Stimulated activated CD8-positive, alpha-beta memory T cell treated with anti-CD3 and anti-CD28 coated beads, Interleukin-4, amount 100 ng/mL, for 4 hours (primary cell): Measurements from ENCODE around the gene IFFO2.
"Not testable (repeated sequence)": the region's sequence is repeated elsewhere in the genome, so short reads cannot be mapped to it uniquely, and the experiment has no call there.

Experiments used
- DNase-seq, 2 donors: peaks; one replicate each; pipeline ENCODE4 v3.0.0-alpha.2; 2020; ENCODE audit warnings: low read depth in 2 of 2, low spot score in 1 of 2

IFFO2 gene

DNA sequence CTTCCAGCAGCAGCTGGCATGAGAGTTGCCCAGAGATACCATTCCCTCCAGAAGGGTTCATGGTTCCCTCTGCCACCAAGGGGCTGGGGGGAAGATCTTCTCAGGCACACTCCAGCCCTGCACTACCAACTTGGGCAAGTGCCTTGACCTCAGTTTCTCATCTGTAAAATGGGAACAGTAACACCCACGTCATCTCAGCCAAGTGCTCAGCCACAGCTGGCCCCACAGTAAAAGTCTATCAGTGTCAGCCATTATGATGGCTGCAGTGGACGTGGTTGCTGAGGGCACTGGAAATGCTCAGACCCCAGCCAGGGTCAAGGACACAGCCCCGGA is 80.7 kb downstream of the IFFO2 start:
- no peak for DNase-seq

GRCh38 chr1:18875107-18875795 is 81.2 kb downstream of the IFFO2 start:
- DNase-seq = peak; percentile 24 to 30

DNA sequence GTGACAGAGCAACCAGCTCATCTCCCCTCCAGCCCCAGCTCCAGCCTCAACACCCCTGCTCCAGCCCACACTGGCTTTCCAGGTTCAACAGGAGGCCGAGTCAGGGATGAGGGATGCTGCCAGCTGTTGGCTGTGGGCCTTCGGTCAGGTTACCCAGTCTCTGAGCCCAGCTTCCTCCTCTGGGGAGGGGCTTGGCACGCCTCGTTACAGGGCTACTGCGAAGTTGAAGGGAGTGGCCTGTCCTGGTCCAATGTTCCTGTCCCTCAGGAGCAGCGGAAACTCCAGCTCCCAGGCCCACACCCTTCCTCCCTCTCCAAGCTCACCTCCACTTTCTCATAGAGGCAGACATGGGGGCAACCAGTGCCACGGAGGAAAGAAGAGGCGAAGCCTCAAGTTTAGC is 81.9 kb downstream of the IFFO2 start:
- no peak for DNase-seq

DNA sequence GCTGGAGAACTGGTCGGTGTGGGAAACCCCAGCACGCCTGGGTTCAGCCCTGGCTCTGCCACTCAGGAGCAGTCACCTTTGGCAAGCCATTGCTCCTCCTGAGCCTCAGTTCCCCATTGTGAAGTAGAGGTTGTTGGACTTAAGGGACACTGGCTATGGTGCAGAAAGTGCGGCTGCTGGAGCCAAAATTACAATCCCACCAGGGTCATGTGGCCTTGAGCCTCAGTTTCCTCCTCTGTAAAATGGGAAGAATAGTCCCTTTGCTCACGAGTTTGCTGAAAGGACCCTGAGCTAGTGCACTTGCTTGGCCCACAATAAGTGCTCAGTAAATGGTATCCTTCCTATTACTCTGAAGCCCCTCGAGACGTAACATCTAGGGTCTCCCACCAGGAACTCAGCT is 82.4 kb downstream of the IFFO2 start:
- no peak for DNase-seq

GRCh38 chr1:18872071-18872611 is 84.3 kb downstream of the IFFO2 start:
- DNase-seq = no peak

GRCh38 chr1:18871401-18872070 is 84.9 kb downstream of the IFFO2 start:
- DNase-seq = no peak

GRCh38 chr1:18870957-18871356 is 85.5 kb downstream of the IFFO2 start:
- no peak for DNase-seq

DNA sequence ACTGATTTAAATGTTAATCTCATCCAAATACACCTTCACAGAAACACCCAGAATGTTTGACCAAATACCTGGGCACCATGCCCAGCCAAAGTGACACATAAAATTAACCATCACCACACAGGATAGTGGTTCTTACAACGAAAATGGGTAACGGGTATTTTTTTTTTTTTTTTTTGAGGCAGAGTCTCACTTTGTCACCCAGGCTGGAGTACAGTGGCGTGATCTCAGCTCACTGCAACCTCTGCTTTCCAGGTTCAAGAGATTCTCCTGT is 85.9 kb downstream of the IFFO2 start:
- not testable (repeated sequence) for DNase-seq

DNA sequence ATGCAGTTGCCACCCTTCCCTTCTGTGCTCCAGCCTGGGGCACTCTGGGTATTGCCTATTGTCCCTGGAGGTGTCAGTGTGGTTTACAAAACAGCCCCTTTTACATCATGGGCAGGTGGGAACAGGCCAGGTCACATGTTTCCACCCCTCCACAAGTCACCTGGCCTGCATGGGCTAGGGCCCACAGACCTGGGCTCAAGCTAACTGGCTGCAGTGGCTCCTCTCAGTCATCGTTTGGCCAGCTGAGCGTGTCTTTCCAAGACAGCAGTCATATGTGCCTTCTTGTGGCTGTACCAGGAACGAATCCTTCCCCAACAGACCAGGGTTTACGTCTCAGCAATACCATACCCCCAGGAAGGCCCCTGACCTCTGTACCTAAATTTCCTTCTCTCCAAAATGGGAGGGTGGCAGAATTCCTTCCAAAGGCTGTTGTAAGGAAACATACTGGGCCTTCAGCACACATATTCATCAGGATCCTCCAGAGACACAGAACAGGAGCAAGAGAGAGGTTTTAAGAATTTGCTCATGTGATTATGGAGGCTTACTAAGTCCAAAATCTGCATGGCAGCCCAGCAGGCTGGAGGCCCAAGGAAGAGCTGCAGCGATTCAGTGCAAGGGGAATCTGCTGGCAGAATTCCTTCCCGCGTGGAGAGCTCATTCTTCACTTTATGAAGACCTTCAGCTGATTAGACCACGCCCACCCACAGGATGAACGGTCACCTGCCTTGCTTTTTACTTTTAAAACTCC is 86.5 kb downstream of the IFFO2 start:
- no peak for DNase-seq

DNA sequence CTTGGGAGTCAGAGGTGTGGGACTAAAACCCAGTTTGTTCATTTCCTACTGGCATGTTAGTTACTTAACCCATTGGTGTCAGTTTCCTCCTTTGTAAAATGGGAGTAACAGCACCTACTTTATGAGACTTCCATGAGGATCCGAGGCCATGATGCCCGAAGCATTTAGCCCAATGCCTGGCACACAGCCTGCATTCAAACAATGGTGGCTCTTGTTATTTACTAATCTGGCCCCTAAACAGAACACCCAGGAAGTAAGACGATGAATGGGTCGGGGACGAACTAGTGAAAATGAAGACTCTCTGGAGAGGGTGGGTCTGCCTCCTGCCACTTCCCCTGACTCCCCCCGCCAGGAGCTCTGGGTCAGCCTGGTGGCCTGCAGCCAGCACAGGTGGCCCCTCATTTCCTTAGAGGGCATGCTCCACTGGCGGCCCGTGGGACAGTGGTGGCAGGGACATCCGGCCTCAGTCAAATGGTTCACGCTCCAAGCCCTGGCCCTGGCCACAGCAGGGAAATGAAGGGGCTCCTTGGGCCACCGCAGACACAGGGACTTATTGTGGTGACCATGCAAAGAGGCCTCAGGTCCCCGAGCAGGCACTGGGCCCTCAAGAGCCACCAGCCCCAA is 87.6 kb downstream of the IFFO2 start:
- no peak for DNase-seq

DNA sequence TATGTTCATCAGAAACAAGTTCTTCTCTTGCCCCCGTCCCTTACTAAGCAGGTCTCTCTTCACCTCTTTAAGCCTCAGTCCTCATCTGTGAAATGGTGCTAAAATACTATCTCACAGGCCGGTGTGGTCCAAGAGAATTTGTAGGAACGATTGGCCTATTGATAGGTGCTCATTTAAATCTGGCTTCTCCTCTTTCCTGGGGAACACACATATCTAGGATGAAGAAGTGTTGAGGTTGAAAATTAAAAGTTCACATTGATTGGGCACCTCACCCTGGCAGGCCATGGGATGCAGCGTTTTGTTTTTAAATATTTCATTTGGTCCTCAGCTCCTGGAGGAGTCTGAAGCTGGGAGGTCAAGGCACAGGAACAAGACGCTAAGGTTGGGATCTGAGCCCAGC is 88.1 kb downstream of the IFFO2 start:
- DNase-seq = no peak

DNA sequence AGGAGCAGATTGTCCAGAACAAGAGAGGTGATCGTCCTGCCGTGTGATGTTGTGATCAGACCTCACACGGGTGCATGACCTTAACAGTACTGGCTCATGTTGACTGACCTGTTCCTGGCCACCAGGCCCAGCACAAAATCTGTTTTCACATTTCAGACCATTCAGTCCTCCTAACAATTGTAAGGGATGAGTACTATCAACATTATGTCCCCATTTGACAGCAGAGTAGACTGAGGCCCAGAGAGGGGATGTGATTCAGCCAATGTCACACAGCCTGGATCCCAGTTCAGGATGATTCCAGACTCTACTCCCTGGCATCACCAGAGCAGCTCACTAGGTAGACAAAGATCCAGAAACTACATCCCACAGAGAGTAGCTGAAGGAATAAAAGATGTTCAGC is 89.6 kb downstream of the IFFO2 start:
- DNase-seq = no peak

GRCh38 chr1:18866314-18866713 is 90.2 kb downstream of the IFFO2 start:
- DNase-seq = no peak

GRCh38 chr1:18865176-18865575 is 91.3 kb downstream of the IFFO2 start:
- DNase-seq = no peak

- DNase-seq = no peak
Measured at GRCh38 chr1:18861590-18861989, 94.9 kb downstream of the IFFO2 start.

DNA sequence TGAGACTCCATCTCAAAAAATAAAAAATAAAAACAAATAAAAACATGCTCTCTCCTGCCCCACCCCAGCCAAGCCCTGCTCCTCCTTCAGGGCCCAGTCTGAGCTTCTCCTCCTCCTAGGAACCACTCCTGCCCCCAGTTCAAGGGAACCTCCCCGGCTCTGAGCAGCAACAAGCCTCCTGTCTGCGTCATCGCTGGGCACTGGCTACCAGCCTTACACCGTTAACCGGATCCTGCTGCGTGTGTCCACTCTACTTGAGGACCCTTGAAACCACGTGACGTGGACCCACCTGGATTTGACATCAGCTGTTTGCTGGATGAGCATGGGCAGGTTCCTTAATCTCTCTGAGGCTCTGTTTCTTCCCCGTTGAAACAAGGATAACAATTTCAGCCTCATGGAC is 95.4 kb downstream of the IFFO2 start:
- no peak for DNase-seq

DNA sequence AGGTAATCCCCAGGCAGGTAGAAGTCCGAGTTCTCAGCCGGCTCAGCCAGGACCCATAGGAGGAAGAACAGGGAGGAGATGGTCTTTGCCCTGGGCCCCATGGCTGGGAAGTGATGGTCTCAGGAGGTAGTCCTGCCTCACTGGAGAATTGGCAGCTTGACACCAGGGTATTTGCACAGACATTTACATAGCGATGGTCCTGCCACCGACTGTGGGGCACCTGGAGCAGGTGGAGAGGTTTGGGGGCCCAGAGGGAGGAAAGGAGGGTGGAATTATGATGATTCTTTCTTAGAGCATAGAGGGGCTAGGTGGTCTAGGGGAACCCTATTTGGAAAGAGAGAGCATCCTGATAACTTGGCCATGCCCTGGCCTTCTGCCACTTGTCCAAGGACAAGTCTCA is 96.9 kb downstream of the IFFO2 start, which contains the start of gene TAS1R2:
Gene TAS1R2, minus strand, starts transcription at position 101 of the 400 bp plus-strand sequence. Its CDS starts 0 bp downstream, at position 101.
- DNase-seq = no peak

DNA sequence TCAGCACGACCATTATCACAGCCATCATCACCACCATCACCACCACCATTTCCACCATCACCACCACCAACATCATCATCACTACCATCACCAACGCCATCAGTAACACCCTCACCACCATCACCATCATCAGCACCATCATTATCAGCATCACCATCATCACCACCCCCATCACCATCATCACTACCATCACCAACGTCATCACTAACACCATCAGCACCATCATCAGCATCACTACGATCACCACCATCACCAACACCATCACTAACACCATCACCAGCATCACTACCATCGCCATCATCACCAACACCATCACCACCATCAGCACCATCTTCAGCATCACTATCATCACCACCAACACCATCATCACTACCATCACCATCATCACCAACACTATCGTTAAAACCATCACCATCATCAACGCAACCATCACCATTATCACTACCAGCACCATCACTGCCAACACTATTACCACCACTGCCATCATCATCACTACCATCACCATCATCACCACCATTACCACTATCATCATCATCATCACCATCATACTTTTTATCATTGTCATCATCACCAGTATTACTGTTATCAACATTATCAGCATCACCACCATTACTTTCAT is 98.3 kb downstream of the IFFO2 start:
- no peak for DNase-seq

DNA sequence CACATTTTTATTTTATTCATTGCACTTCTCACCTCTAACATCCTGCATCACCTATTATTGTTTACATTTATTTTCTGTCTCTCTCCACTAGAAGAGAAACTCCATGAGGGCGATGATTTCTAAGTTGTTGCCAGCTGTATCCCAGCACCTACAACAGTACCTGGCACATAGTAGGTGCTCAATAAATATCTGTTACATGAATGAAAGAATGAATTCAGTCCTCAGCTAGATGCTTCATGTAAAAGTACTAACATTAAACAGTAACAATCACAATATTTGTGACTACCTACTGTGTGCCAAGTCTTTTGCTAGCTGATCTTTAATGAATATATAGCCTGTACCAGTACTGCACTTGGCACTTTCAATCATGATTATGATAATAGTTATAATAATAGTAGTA is 100.0 kb downstream of the IFFO2 start:
- no peak for DNase-seq

GRCh38 chr1:18855573-18855972 is 100.9 kb downstream of the IFFO2 start:
- no peak for DNase-seq

- DNase-seq = no peak
Measured at GRCh38 chr1:18854331-18855025, 102.0 kb downstream of the IFFO2 start.
